PC-3 (cell line): ENCODE measurements around the gene DRAP1.

Source experiments
- CTCF ChIP-seq: fragments of 300-600 bp; sonication (generic); conservative IDR thresholded peaks from 2 replicates; pipeline ENCODE4 v1.5.1; 2017; ENCODE audit warnings: antibody characterized with exemption, low read depth, mild to moderate bottlenecking, low read length
- EZH2 ChIP-seq: fragments of 300-600 bp; sonication (generic); IDR thresholded peaks from one replicate; pipeline ENCODE4 v1.6.1; 2017; ENCODE audit warnings: antibody characterized with exemption, mild to moderate bottlenecking, low read length; ENCODE audit not compliant: unreplicated experiment

DNA sequence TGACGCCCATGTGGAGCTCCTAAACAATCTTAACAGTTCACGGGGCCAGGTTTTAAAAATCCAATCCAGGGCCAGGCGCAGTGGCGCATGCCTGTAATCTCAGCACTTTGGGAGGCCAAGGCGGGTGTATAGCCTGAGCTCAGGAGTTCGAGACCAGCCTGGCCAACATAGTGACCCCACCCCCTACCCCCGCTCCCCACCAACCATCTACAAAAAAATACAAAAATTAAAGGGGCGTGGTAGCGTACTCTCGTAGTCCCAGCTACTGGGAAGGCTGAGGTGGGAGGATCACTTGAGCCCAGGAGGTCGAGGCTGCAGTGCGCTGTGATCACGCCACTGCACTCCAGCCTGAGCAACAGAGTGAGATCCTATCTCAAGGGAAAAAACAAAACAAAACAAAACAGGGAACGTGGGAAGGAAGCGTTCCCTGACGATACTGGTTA lies 41.6 kb downstream of the DRAP1 start:
- TF ChIP-seq EZH2, result no peak
- TF ChIP-seq CTCF, result no peak
